Subcutaneous abdominal adipose tissue (tissue), 5 donors: ENCODE measurements around the gene TRIP13.

ENCODE experiments used
- H3K27ac ChIP-seq: one replicate; pipeline ENCODE4 v1.7.0; 2013; ENCODE audit warnings: low read depth, mild to moderate bottlenecking, inconsistent platforms, low read length, moderate library complexity
- H3K27me3 ChIP-seq, 5 donors: one replicate each; pipeline ENCODE4 v1.7.0; 2013; ENCODE audit warnings: low read length in 5 of 5, inconsistent platforms in 1 of 5; ENCODE audit not compliant: control insufficient read depth in 5 of 5, insufficient read depth in 4 of 5
- H3K36me3 ChIP-seq, 5 donors: one replicate each; pipeline ENCODE4 v1.7.0; 2013; ENCODE audit warnings: low read length in 5 of 5; ENCODE audit not compliant: control insufficient read depth in 5 of 5, insufficient read depth in 5 of 5
- H3K4me1 ChIP-seq, 5 donors: one replicate each; pipeline ENCODE4 v1.7.0; 2013; ENCODE audit warnings: low read length in 5 of 5, mild to moderate bottlenecking in 3 of 5, moderate library complexity in 1 of 5; ENCODE audit not compliant: control insufficient read depth in 5 of 5, insufficient read depth in 5 of 5
- H3K4me3 ChIP-seq, 5 donors: one replicate each; pipeline ENCODE4 v1.7.0; 2013; ENCODE audit warnings: low read length in 5 of 5, low read depth in 1 of 5
- H3K9ac ChIP-seq, 5 donors: one replicate each; pipeline ENCODE4 v1.7.0; 2013; ENCODE audit warnings: low read length in 5 of 5, mild to moderate bottlenecking in 4 of 5, moderate library complexity in 3 of 5
- H3K9me3 ChIP-seq, 5 donors: one replicate each; pipeline ENCODE4 v1.7.0; 2013; ENCODE audit warnings: low read length in 5 of 5; ENCODE audit not compliant: control insufficient read depth in 5 of 5
- donor health status: healthy.
- donor health status: healthy.
- donor health status: healthy.
- donor health status: healthy.
- donor health status: healthy.

The TRIP13 gene

DNA sequence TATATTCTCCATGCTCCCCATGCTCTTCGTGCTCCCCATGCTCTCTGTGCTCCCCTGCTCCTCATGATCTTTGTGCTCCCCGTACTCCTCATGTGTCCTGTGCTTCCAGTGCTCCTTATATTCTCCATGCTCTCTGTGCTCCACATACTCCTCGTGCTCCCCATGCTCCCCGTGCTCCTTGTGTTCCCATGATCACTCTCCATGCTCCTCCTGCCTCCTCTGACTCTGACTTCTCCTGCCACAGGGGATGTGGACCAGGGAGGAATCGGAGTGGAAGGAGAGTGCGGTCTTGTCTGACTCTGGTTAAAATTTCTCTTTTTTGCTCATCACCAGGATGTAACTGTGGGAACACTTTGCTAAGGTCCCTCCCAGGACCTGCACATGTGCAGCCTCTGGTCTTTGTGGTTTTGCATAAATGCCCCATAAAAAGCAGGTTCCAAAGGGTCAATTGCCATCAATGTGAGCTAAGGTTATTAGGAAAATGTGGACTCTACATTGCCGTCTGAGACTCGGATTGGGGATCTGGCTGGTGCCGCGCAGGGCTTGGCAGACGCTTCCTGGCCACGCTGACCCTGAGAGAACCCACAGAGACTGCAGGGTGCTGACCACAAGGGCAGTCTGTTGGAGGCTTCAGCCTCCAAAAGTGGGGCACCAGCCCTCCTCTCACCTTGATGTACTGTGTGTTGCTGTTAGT is 52.5 kb downstream of the TRIP13 start:
- no peak overlapping the region for H3K4me3 ChIP-seq
- H3K9ac ChIP-seq = no peak overlapping the region
- H3K4me1 ChIP-seq = peaks cover 2 to 22% (median 15%) of the 10 kb centered on the region in 5 donors
- H3K36me3 ChIP-seq = no peaks in the 10 kb centered on the region
- H3K9me3 ChIP-seq = peaks cover 0 to 5% (median 0%) of the 10 kb centered on the region in 5 donors
- H3K27ac ChIP-seq = no peak overlapping the region
- peaks cover 12 to 52% (median 24%) of the 10 kb centered on the region in 5 donors for H3K27me3 ChIP-seq

- peaks cover 0 to 11% (median 3%) of the 10 kb centered on the region in 5 donors for H3K9me3 ChIP-seq
- no peak overlapping the region for H3K4me3 ChIP-seq
- H3K9ac ChIP-seq = no peak overlapping the region
- peaks cover 12 to 52% (median 24%) of the 10 kb centered on the region in 5 donors for H3K27me3 ChIP-seq
- H3K27ac ChIP-seq = no peak overlapping the region
- peaks cover 2 to 22% (median 15%) of the 10 kb centered on the region in 5 donors for H3K4me1 ChIP-seq
- H3K36me3 ChIP-seq = no peaks in the 10 kb centered on the region
Observed at GRCh38 chr5:945691-946551, 53.2 kb downstream of the TRIP13 start.

- Histone ChIP-seq H3K4me3 (no peak overlapping the region), H3K9ac (no peak overlapping the region), H3K27ac (no peak overlapping the region), H3K27me3 (peaks cover 12 to 54% (median 27%) of the 10 kb centered on the region in 5 donors), H3K4me1 (peaks cover 2 to 22% (median 15%) of the 10 kb centered on the region in 5 donors), H3K36me3 (no peaks in the 10 kb centered on the region), H3K9me3 (peaks cover 0 to 18% (median 9%) of the 10 kb centered on the region in 5 donors)
Observed at GRCh38 chr5:946720-947625, 54.3 kb downstream of the TRIP13 start.

- Histone ChIP-seq H3K36me3 (no peaks in the 10 kb centered on the region), H3K9me3 (peaks cover 0 to 18% (median 9%) of the 10 kb centered on the region in 5 donors), H3K9ac (no peak overlapping the region), H3K4me3 (no peak overlapping the region), H3K27ac (no peak overlapping the region), H3K27me3 (peaks cover 12 to 62% (median 33%) of the 10 kb centered on the region in 5 donors), H3K4me1 (peaks cover 2 to 22% (median 15%) of the 10 kb centered on the region in 5 donors)
Observed at GRCh38 chr5:947626-948471, 55.2 kb downstream of the TRIP13 start.

DNA sequence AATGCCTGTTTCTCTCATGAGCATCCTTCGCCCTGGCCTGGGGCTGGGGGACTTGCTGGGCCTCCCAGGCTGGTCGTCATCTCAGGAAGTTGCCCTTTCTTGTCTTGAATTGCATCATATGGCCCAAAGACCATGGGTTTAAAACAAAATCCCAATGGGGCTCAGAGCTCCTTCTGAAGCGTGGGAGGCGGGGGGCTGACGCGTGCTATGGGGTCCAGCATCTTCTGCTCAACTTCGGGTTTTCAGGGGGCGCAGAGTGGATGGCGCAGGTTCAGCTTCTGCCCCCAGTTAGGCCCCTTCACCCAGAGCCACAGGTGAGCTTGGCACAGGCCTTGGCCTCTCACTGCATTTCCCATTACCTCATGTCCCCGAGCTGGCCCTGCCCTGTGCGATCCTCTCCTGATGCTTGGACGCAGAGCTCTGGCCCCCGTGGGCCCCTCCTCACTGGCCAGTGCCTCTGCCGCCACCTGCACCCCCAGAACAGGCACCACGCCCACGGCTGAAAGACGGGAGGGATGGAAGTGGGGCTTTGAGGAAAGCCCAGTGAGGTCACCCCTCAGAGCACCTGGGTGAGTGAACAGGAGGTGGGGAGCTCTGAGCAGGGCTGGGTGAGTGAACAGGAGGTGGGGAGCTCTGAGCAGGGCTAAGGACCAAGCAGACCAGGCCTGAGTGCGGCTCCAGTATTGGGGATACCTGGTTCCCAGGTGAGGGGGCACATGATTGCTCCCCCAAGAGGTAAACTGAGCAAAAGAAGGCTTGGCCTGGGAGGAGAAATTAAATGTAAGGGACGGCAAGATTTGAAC is 56.0 kb downstream of the TRIP13 start:
- H3K4me1 ChIP-seq = peaks cover 2 to 22% (median 15%) of the 10 kb centered on the region in 5 donors
- peaks cover 0 to 18% (median 9%) of the 10 kb centered on the region in 5 donors for H3K9me3 ChIP-seq
- H3K9ac ChIP-seq = no peak overlapping the region
- H3K27ac ChIP-seq = no peak overlapping the region
- no peaks in the 10 kb centered on the region for H3K36me3 ChIP-seq
- no peak overlapping the region for H3K4me3 ChIP-seq
- H3K27me3 ChIP-seq = peaks cover 12 to 67% (median 39%) of the 10 kb centered on the region in 5 donors

DNA sequence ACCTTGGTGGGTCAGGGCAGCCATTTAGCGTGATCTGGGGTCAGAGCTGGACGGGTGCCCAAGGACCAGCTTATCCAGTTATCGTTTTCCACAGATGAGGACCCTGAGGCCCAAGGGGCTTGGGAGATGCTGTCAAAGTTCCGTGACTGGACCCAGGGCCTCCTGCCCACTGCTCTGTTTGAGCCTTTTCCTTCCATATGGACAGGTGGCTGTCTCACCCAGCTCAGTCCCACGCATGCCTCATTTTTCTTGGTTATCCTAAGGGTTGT is 56.5 kb downstream of the TRIP13 start:
- H3K27ac ChIP-seq = no peak overlapping the region
- H3K4me3 ChIP-seq = no peak overlapping the region
- no peak overlapping the region for H3K9ac ChIP-seq
- H3K9me3 ChIP-seq = peaks cover 0 to 18% (median 9%) of the 10 kb centered on the region in 5 donors
- peaks cover 2 to 22% (median 15%) of the 10 kb centered on the region in 5 donors for H3K4me1 ChIP-seq
- peaks cover 10 to 66% (median 43%) of the 10 kb centered on the region in 5 donors for H3K27me3 ChIP-seq
- H3K36me3 ChIP-seq = no peaks in the 10 kb centered on the region

GRCh38 chr5:949815-950560 is 57.3 kb downstream of the TRIP13 start:
- H3K4me1 ChIP-seq = peaks cover 2 to 22% (median 15%) of the 10 kb centered on the region in 5 donors
- no peaks in the 10 kb centered on the region for H3K36me3 ChIP-seq
- peaks cover 10 to 58% (median 36%) of the 10 kb centered on the region in 5 donors for H3K27me3 ChIP-seq
- no peak overlapping the region for H3K9ac ChIP-seq
- H3K9me3 ChIP-seq = peaks cover 0 to 18% (median 9%) of the 10 kb centered on the region in 5 donors
- H3K4me3 ChIP-seq = no peak overlapping the region
- H3K27ac ChIP-seq = no peak overlapping the region

- peaks cover 1 to 16% (median 12%) of the 10 kb centered on the region in 5 donors for H3K4me1 ChIP-seq
- no peak overlapping the region for H3K4me3 ChIP-seq
- no peak overlapping the region for H3K9ac ChIP-seq
- H3K36me3 ChIP-seq = no peaks in the 10 kb centered on the region
- H3K9me3 ChIP-seq = peaks cover 0 to 18% (median 9%) of the 10 kb centered on the region in 5 donors
- H3K27ac ChIP-seq = no peak overlapping the region
- H3K27me3 ChIP-seq = peaks cover 0 to 48% (median 27%) of the 10 kb centered on the region in 5 donors
Observed at GRCh38 chr5:951940-952596, 59.4 kb downstream of the TRIP13 start.
